Upper lobe of right lung (tissue), 1 donor: ENCODE measurements around the gene NPHP3. TPM values are rescaled to one million over a fixed set of nuclear protein-coding genes. Genes with fewer than 3 reads are reported as not detected.

Source experiments
- ATAC-seq: fragments of 200-7000 bp; cut with Tn5 transposase; one replicate; pipeline ENCODE4 v1.9.1; 2020; ENCODE audit warnings: mild to moderate bottlenecking, moderate library complexity
- DNase-seq: peaks from one replicate; pipeline ENCODE4 v3.0.0-alpha.2; 2020
- H3K27ac ChIP-seq: fragments of 200-600 bp; one replicate; pipeline ENCODE4 v1.8.0; 2022
- H3K27me3 ChIP-seq: fragments of 200-600 bp; one replicate; pipeline ENCODE4 v1.8.0; 2022; ENCODE audit warnings: mild to moderate bottlenecking
- H3K36me3 ChIP-seq: fragments of 200-600 bp; one replicate; pipeline ENCODE4 v1.8.0; 2022
- H3K4me1 ChIP-seq: fragments of 200-600 bp; one replicate; pipeline ENCODE4 v1.8.0; 2022
- H3K4me3 ChIP-seq: fragments of 200-600 bp; one replicate; pipeline ENCODE4 v1.8.0; 2022; ENCODE audit warnings: mild to moderate bottlenecking
- H3K9me3 ChIP-seq: fragments of 200-600 bp; one replicate; pipeline ENCODE4 v1.8.0; 2022
- CTCF ChIP-seq: fragments of 200-600 bp; IDR thresholded peaks from one replicate; pipeline ENCODE4 v1.8.0; 2022; ENCODE audit warnings: antibody characterized with exemption
- intact Hi-C: fragments of 100-400 bp; cut with DNase I; formaldehyde crosslinking; loops from one replicate; pipeline ENCODE4 v1.11.0; 2022
- total RNA-seq: library from RNA; stranded (reverse); fragmentation: NEBNext Ultra II Directional; extraction: Animal tissue kit (Norgen Biotek cat#: 25700); gene quantifications from one replicate; pipeline ENCODE4 v1.2.1, GENCODE V29; 2021
- donor health status: DM: no; HTN: yes; CAD: no; lungs with severe emphysema.

NPHP3 gene
- total RNA-seq, 1 donor from 2014 or later = 33.7 TPM

GRCh38 chr3:132659365-132660051 is 62.7 kb downstream of the NPHP3 start, which contains the start of gene ACAD11:
TSS of gene ACAD11 (minus strand) at chr3:132659809. CDS start at chr3:132659751, 58 bp downstream.
- TF ChIP-seq CTCF = peak; percentile 68
- Histone ChIP-seq H3K9me3 (no peaks in the 10 kb centered on the region), H3K36me3 (no peaks in the 10 kb centered on the region), H3K4me3 (peak within 1 kb of the TSS; percentile 78), H3K4me1 (peaks cover 40% of the 10 kb centered on the region), H3K27me3 (no peaks in the 10 kb centered on the region), H3K27ac (peak within 1 kb of the TSS; percentile 97)
- ATAC-seq = peak; percentile 93
- intact Hi-C loops = no loop called here
- DNase-seq = peak; percentile 94

DNA sequence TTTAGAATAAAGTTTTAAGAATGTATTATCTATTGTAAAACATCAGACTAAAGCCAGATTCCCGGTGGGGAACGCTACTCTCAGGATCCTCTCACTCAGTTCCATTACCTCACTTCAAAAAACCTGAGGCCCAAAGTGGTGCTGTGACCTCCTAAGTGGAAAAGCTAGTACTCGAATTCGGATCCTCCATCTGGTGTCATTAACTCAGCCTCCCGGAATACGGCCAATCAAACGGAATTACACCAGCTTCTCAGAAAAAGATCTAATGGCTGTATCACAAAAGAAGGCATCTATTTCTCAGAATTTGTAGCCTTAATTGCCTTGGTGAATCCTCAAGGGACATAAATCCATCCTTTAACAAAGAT is 63.2 kb downstream of the NPHP3 start:
- TF ChIP-seq CTCF = no peak
- no peak for DNase-seq
- ATAC-seq = no peak

DNA sequence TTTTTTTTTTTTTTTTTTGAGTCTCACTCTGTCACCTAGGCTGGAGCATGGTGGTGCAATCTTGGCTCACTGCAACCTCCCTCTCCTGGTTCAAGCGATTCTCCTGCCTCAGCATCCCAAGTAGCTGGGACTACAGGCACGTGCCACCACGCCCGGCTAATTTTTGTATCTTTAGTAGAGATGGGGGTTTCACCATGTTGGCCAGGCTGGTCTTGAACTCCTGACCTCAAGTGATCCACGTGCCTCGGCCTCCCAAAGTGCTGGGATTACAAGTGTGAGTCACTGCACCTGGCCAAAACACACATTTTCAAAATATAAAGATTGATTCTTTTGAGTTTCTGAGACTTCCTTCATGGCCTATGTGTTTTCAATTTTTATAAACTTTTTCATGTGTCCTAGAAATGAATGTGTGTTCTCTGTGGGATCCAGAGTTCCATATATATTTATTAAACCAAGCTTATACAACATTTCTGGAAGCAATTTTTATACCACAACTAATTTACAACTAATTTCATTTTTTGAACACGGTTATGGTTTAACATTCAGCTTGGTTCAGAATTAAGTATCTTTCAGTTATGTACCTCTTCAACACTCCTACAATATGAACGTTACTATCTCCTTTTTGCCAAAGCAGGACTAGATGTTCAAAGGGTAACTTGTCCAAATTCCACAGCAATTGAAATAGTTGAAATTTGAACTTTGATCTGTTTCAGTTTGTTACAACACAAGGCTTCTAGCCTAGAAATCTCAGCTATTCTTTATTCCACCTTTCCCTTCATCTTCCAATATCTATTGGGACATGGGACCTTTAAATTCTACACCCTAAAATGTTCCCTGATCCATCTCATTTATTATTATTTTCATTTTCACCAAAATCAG is 64.1 kb downstream of the NPHP3 start:
- intact Hi-C loops = no loop called here
- DNase-seq (no peak), ATAC-seq (no peak)
- Histone ChIP-seq H3K27ac (no peak overlapping the region), H3K4me3 (no peak overlapping the region), H3K27me3 (no peaks in the 10 kb centered on the region), H3K9me3 (no peaks in the 10 kb centered on the region), H3K4me1 (peaks cover 44% of the 10 kb centered on the region), H3K36me3 (no peaks in the 10 kb centered on the region)
- TF ChIP-seq CTCF = no peak

More for the DNA sequence above, 63.2 kb downstream of the NPHP3 start:
- H3K4me3 ChIP-seq = peak overlapping the region; percentile 78
- peak overlapping the region; percentile 97 for H3K27ac ChIP-seq
- H3K9me3 ChIP-seq = no peaks in the 10 kb centered on the region
- peaks cover 40% of the 10 kb centered on the region for H3K4me1 ChIP-seq
- no peaks in the 10 kb centered on the region for H3K27me3 ChIP-seq
- H3K36me3 ChIP-seq = no peaks in the 10 kb centered on the region
- intact Hi-C loops = no loop called here

DNA sequence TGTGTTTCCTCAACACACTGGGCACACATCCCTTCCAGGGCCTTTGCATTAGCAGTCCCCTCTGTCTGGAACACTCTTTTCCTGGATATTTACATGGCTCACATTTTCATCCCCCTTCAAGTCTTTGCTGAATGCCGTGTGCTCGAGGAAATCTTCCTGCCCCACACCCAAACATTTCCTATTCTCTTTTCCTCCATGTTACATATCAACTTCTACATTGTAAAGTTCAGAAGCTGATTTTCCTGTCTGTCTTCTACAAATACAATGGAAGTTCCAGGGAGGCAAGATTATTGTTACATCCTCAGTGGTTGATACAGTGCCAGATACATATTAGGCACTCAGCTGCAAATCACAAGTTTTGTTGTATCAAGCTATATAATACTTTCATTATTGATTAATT is 66.7 kb downstream of the NPHP3 start:
- Histone ChIP-seq H3K27ac (no peak overlapping the region), H3K9me3 (no peaks in the 10 kb centered on the region), H3K36me3 (no peaks in the 10 kb centered on the region), H3K4me3 (no peak overlapping the region), H3K27me3 (no peaks in the 10 kb centered on the region), H3K4me1 (peaks cover 21% of the 10 kb centered on the region)
- no peak for DNase-seq
- TF ChIP-seq CTCF = no peak
- intact Hi-C loops = no loop called here
- ATAC-seq = no peak

- Histone ChIP-seq H3K4me1 (peaks cover 21% of the 10 kb centered on the region), H3K9me3 (no peaks in the 10 kb centered on the region), H3K27ac (no peak overlapping the region), H3K27me3 (no peaks in the 10 kb centered on the region), H3K36me3 (no peaks in the 10 kb centered on the region), H3K4me3 (no peak overlapping the region)
- ATAC-seq = no peak
- TF ChIP-seq CTCF = no peak
- intact Hi-C loops = no loop called here
- DNase-seq = no peak
Measured at GRCh38 chr3:132654721-132655120, 67.5 kb downstream of the NPHP3 start.
